Heart left ventricle (tissue), 16 donors: ENCODE measurements around the gene ABCC1. TPM values are rescaled to one million over a fixed set of nuclear protein-coding genes. Genes with fewer than 3 reads are reported as not detected.

ENCODE experiments used
- ATAC-seq, 4 donors: fragments of 200-7000 bp; cut with Tn5 transposase; one replicate each; pipeline ENCODE4 v1.9.1; 2020 to 2022; ENCODE audit warnings: moderate library complexity in 4 of 4, mild to moderate bottlenecking in 3 of 4, moderate number of reproducible peaks in 1 of 4
- DNase-seq, 5 donors: peaks; one replicate each; pipeline ENCODE4 v3.0.0-alpha.2; 2020
- H3K27ac ChIP-seq, 12 donors: fragments of 200-600 bp; sonication (generic) in 4 of 12; one replicate each; pipeline versions ENCODE4 v1.5.0 to v1.8.0; 2016 to 2022; ENCODE audit warnings: mild to moderate bottlenecking in 2 of 12
- H3K27me3 ChIP-seq, 9 donors: fragments of 200-600 bp; sonication (generic) in 2 of 9; one replicate each; pipeline versions ENCODE4 v1.5.1 to v1.8.0; 2016 to 2022; ENCODE audit warnings: mild to moderate bottlenecking in 3 of 9
- H3K36me3 ChIP-seq, 9 donors: fragments of 200-600 bp; sonication (generic) in 2 of 9; one replicate each; pipeline versions ENCODE4 v1.5.0 to v1.8.0; 2018 to 2022; ENCODE audit warnings: mild to moderate bottlenecking in 2 of 9
- H3K4me1 ChIP-seq, 12 donors: fragments of 200-600 bp; sonication (generic) in 4 of 12; one replicate each; pipeline versions ENCODE4 v1.5.0 to v1.8.0; 2016 to 2022; ENCODE audit warnings: mild to moderate bottlenecking in 3 of 12
- H3K4me3 ChIP-seq, 12 donors: fragments of 200-600 bp; sonication (generic) in 4 of 12; one replicate each; pipeline versions ENCODE4 v1.5.0 to v1.8.0; 2017 to 2022; ENCODE audit warnings: mild to moderate bottlenecking in 9 of 12, moderate library complexity in 4 of 12
- H3K9me3 ChIP-seq, 12 donors: fragments of 200-600 bp; sonication (generic) in 4 of 12; one replicate each; pipeline versions ENCODE4 v1.5.0 to v1.8.0; 2016 to 2022; ENCODE audit warnings: mild to moderate bottlenecking in 1 of 12
- CTCF ChIP-seq, 12 donors: fragments of 200-600 bp; sonication (generic) in 4 of 12; IDR thresholded peaks; one replicate each; pipeline versions ENCODE4 v1.5.0 to v1.8.0; 2018 to 2022; ENCODE audit warnings: antibody characterized with exemption in 12 of 12, mild to moderate bottlenecking in 5 of 12
- POLR2A ChIP-seq, 2 donors: fragments of 450-650 bp; IDR thresholded peaks; one replicate each; pipeline ENCODE4 v1.6.1; 2017; ENCODE audit warnings: antibody characterized with exemption in 2 of 2, mild to moderate bottlenecking in 2 of 2, moderate library complexity in 2 of 2
- WGBS, 4 donors: extraction: QIAGEN DNeasy Blood & Tissue Kit in 2 of 4; methylation state at CpG; one replicate each; pipeline versions ENCODE4 v1.1.5 to v1.1.7; 2013 to 2018; 5-methylcytosine and 5-hydroxymethylcytosine counted together
- intact Hi-C, 10 donors: fragments of 100-400 bp; cut with DNase I; formaldehyde crosslinking; loops; one replicate each; pipeline versions ENCODE4 v1.11.1 to v1.14.2; 2022
- polyA plus RNA-seq, 2 donors: library from polyadenylated mRNA; stranded (reverse); fragments of 200-250 nt; gene quantifications; one replicate each; pipeline ENCODE4 v1.2.3, GENCODE V29; 2013
- total RNA-seq, 9 donors: library from RNA; depleted of rRNA in 2 of 9; stranded (reverse); fragments of >200 nt in 2 of 9; fragmentation: NEBNext Ultra II Directional in 3 of 9; extraction: Animal tissue kit (Norgen Biotek cat#: 25700) in 3 of 9; gene quantifications; one replicate each; pipeline versions ENCODE4 v1.1.0 to v1.2.4, GENCODE V29; 2016 to 2023
- donor health status: ischemic (EF 13 %, LVEDD 7.1; RV severe dilation, severe dysfunction).
- donor health status: healthy with polysubstance abuse.
- donor health status: DM: no; HTN: yes; CAD: no.
- donor health status: DM: no; HTN: no; CAD: no.
- donor health status: ischemic (EF 25% LVEDD 6.9; RV normal size, moderate dysfunction).
- donor health status: ischemic (EF 25% LVEDD 5.7; RV mildly dilated, moderate dysfunction).
- donor health status: healthy.
- donor health status: DM: yes; HTN: yes; CAD: no.
- donor health status: ischemic (EF 35%, LVEDD 5.7; RV mildly dilated, moderate dysfunction).
- donor health status: nonischemic (EF 11% LVEDD 7.7; RV severe dilation, severe dysfunction).
- donor health status: DM: yes; HTN: yes; CAD: no.
- donor health status: PGD.
- donor health status: ischemic (EF 29% LVEDD 5.4; RV normal size, mild dysfunction).
- donor health status: nonischemic (EF 23%, LVEDD 6.1; RV moderate dilation, normal function).

ABCC1 gene
- total and polyA plus RNA-seq, 11 donors, result 8.1 to 28.0 (median 22.4) TPM

GRCh38 chr16:16131659-16132058 is 182.2 kb downstream of the ABCC1 start:
- DNase-seq, result peak in 1 of 5 donors; percentile 56
- TF ChIP-seq CTCF (IDR thresholded peaks at IDR 0.05) (no peak), POLR2A (IDR thresholded peaks at IDR 0.05) (no peak)
- 96 to 99% (median 97%) methylated on average over 15 of the region's 15 CpGs for WGBS, 4 donors
- no peaks in the 10 kb centered on the region for H3K4me1 ChIP-seq
- H3K27ac ChIP-seq, result no peak overlapping the region
- peaks cover 0 to 94% (median 63%) of the 10 kb centered on the region in 9 donors for H3K36me3 ChIP-seq
- no peaks in the 10 kb centered on the region for H3K27me3 ChIP-seq
- no peak overlapping the region for H3K4me3 ChIP-seq
- intact Hi-C loops, result no loop called here
- ATAC-seq, result no peak
- no peaks in the 10 kb centered on the region for H3K9me3 ChIP-seq

- Histone ChIP-seq H3K4me3 (no peak overlapping the region), H3K9me3 (no peaks in the 10 kb centered on the region), H3K27ac (no peak overlapping the region), H3K27me3 (no peaks in the 10 kb centered on the region), H3K36me3 (peaks cover 0 to 98% (median 86%) of the 10 kb centered on the region in 9 donors), H3K4me1 (no peaks in the 10 kb centered on the region)
- intact Hi-C loops, result no loop called here
- 92 to 97% (median 96%) methylated on average over 21 of the region's 21 CpGs for WGBS, 4 donors
- no peak for ATAC-seq
- DNase-seq, result no peak
- TF ChIP-seq CTCF (IDR thresholded peaks at IDR 0.05), result no peak
- TF ChIP-seq POLR2A (IDR thresholded peaks at IDR 0.05), result no peak
Measured at GRCh38 chr16:16133943-16134604, 184.7 kb downstream of the ABCC1 start.

- ATAC-seq, result no peak
- Histone ChIP-seq H3K36me3 (peaks cover 0 to 100% (median 93%) of the 10 kb centered on the region in 9 donors), H3K4me3 (no peak overlapping the region), H3K27ac (no peak overlapping the region), H3K27me3 (no peaks in the 10 kb centered on the region), H3K4me1 (no peaks in the 10 kb centered on the region), H3K9me3 (no peaks in the 10 kb centered on the region)
- no peak for DNase-seq
- TF ChIP-seq POLR2A (IDR thresholded peaks at IDR 0.05), result no peak
- TF ChIP-seq CTCF (IDR thresholded peaks at IDR 0.05), result no peak
- intact Hi-C loops, result no loop called here
- 93 to 98% (median 95%) methylated on average over 6 of the region's 6 CpGs for WGBS, 4 donors
Measured at GRCh38 chr16:16136588-16136987, 187.2 kb downstream of the ABCC1 start.

- no peaks in the 10 kb centered on the region for H3K27me3 ChIP-seq
- H3K36me3 ChIP-seq, result peaks cover 0 to 100% (median 90%) of the 10 kb centered on the region in 9 donors
- H3K27ac ChIP-seq, result no peak overlapping the region
- H3K4me1 ChIP-seq, result no peaks in the 10 kb centered on the region
- H3K4me3 ChIP-seq, result no peak overlapping the region
- DNase-seq, result no peak
- ATAC-seq, result no peak
- intact Hi-C loops, result no loop called here
- no peak for TF ChIP-seq POLR2A (IDR thresholded peaks at IDR 0.05)
- TF ChIP-seq CTCF (IDR thresholded peaks at IDR 0.05), result no peak
- 73 to 85% (median 80%) methylated on average over 8 of the region's 8 CpGs for WGBS, 4 donors
- no peaks in the 10 kb centered on the region for H3K9me3 ChIP-seq
Measured at GRCh38 chr16:16137110-16137509, 187.7 kb downstream of the ABCC1 start.
